CD4-positive, alpha-beta T cell treated with Interleukin-1 beta for 1 hour (primary cell): ENCODE results near the gene CFAP54.
"Not testable (repeated sequence)": the region's sequence is repeated elsewhere in the genome, so short reads cannot be mapped to it uniquely, and the experiment has no call there.

Source experiments
- DNase-seq, 2 donors: peaks; one replicate each; pipeline ENCODE4 v3.0.0-alpha.2; 2020 to 2022

The CFAP54 gene

DNA sequence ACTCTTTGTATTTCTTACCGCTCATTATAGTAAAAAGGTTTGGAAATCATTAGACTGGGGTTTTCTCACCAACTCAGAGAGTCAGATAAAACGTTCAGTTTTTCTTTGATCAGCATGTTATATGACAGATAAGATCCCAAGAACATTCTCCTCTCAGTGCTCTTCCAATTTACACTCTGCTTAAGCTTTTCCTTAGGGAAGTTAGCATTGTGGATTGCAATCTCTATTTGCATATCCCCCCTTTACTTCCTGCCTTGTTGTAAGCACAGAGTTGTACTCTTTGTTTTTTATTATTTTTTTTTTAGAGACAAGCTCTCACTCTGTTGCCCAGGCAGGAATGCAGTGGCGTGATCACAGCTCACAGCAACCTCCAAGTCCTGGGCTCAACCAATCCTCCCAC, 11.4 kb upstream of the CFAP54 start:
- no peak for DNase-seq

DNA sequence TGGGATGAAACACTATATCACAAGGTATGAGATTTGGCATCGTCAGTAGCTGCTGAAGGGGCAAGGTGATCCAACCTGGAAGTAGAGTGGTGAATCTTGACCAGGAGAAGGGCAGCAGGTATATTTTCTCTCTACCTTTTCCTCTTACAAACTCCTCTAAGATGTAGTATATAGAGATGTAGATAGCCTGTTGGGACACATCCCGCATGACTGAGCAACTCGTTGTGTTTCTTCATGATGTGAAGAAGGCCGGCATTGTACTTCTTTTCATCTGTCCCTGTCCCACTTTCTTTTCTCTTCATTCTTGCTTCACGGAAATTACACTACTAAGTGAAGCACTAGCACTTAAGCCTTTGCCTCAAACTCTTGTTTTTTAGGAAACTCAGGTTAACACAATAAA, 7.3 kb upstream of the CFAP54 start:
- no peak for DNase-seq

DNA sequence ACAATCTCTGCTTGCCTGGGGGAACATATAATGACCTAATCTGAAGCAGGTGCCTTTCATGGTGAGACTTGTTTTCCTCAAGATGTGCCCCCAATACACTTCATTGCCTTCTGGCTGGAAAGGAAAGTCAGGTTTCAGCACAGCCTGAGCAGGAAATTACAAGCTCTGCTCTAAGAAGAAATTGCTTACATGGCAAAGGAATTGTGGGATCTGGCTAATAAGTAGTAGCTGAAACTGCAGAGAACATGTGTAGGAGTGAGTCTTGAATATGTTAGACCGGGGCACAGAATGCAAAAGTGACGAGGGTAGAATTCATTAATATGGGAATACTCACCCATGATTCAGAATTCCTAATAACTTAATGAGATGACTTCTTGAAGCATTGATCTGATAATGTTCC, 6.3 kb upstream of the CFAP54 start:
- no peak for DNase-seq

DNA sequence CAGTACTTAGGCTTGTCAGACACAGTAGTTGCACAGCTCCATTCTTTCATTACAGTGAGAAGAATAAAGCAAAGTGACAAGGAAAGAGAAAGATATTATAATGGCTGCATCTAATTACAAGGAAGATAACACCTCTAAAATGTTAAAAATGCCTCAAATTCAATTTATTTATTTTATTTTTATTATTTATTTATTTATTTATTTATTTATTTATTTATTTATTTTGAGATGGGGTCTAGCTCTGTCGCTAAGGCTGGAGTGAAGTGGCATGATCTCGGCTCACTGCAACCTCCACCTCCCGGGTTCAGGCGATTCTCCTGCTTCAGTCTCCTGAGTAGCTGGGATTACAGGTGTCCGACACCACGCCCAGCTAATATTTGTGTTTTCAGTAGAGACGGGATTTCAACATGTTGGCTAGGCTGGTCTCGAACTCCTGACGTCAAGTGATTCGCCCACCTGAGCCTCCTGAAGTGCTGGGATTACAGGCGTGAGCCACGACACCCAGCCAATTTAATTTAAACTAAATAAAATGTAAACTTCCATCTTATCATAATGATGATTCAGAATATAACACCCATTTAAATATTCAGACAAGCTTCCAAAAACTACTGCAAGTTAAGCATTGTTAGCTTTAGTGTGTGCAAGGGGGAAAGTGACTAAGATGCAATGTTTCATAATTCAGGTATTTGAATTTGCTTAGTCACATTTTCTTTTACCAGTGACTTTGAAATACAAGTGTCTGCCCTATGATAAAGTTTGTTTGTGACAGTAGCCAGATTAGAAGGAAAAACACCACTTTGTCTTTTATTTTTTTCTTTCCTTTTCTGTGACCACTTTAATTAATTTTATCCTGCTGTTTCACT, 2.4 kb upstream of the CFAP54 start:
- DNase-seq = no peak

DNA sequence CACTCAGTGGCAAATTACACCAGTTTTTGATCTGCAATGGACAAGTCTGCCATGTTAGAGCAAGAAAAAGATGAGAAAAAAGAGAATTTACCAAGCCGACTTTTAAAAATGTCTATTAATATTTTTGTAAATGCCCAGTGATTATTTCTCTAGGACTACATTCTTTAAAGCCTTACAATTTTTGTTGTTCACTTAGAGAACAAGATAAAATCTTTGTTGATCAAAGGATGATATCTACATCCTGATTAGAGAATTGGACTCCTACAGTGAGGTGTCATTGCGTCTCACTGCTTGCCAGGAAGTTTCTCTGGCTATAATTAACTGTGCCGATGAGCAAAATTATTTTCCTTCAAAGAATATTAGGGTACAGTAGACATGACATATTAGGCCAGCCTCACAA, 1.7 kb upstream of the CFAP54 start:
- no peak for DNase-seq

DNA sequence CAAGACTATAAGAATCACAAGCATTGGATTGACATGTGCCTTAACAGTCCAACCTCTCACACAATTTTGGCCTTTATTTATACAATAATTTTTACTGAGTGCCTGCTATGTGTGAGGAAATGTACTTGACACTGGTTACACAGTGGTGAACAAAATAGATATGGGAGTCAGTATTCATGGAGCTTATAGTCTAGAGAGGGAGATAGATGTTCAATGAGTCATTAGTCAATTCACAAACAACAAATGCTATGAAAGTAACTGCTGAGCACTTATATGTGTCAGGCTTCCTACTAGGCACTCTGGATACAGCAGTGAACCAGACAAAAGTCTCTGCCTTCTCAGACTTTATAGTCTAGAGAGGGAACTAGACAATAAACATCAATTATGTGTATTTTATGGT, 3.7 kb downstream of the CFAP54 start:
- DNase-seq = no peak

DNA sequence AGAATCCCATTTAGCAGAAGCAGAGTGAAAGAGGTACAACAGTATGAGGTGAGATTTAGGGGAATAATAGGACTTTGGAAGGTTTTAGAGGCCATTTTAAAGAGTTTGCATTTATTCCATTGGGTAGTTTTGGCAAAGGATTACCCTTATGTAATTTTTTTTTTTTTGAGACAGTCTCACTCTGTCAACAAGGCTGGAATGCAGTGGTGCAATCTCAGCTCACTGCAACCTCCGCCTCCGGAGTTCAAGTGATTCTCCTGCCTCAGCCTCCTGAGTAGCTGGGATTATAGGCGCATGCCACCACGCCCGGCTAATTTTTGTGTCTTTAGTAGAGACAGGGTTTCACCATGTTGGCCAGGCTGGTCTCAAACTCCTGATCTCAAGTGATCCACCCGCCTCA, 4.8 kb downstream of the CFAP54 start:
- DNase-seq = not testable (repeated sequence)

DNA sequence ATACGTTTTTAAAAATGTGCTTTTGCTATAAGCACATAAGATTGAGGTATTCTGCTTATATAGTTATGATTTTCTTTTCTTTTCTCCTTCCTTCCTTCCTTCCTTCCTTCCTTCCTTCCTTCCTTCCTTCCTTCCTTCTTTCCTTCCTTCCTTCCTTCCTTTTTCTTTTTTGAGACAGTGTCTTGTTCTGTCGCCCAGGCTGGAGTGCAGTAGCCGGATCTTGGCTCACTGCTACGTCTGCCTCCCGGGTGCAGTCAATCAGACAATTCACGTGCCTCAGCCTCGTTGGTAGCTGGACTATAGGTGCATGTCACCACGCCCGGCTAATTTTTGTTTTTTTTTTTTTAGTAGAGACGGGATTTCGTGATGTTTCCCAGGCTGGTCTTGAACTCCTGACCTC, 5.8 kb downstream of the CFAP54 start:
- no peak for DNase-seq

DNA sequence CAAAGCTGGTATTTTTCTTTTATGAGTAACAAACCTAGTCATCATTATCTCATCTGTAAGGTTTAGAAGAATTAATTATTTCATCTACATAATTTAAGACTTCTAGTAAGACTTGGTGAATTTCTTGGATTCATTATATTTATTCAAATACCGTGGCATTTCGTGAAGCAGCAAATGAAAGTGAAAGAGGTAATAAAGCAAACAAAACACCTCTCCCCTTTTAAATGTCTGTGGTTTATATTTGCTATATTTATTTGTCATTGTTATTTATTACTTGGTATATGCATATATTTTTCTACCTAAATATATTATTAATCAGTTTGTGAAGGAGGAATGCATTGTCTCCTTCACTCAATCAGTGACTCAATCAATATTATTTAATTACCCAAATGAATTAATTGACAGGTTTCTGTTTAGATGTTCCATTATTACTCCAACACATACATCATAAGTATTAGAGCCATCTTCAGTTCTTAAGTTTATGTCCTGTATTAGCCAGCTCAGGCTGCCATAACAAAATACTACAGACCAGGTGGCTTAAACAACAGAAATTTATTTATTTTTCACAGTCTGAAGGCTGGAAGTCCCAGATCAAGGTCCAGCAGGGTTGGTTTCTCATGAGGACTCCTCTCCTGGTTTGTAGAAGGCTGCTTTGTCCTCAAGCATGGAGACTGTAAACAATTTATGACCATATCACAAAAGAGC, 6.6 kb downstream of the CFAP54 start:
- no peak for DNase-seq

DNA sequence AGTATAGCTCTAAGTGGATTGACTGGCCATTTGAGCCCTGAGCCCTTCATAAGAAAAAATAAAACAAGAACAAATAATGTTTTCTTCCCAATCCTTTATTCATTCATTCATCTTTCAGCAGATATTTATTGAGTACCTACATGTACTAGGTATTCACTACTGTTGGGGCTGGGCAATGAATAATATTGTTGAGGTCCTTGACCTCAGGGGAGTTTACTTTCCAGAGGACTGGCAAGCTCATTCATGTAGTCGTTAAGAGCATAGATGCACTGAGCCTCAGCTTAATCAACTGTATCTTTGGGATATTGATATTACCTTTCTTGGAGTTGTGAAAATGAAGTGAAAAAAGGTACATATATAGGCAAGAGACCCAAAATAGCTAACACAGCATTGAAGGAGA, 7.6 kb downstream of the CFAP54 start:
- DNase-seq = no peak

DNA sequence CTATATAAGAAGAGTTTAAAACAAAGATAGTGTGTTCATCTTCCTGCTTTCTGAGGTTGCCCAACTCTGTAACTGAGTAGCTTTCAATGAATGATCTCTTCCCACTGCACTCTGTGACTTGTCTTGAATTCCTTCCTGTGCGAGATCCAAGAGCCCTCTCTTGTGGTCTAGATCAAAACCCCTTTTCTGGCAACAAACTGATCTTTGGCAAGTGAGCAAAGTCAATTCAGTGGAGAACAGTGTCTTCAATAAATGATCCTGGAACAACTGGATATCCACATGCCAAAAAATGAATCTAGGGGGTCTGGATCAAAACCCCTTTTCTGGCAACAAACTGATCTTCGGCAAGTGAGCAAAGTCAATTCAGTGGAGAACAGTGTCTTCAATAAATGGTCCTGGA, 8.5 kb downstream of the CFAP54 start:
- no peak for DNase-seq

DNA sequence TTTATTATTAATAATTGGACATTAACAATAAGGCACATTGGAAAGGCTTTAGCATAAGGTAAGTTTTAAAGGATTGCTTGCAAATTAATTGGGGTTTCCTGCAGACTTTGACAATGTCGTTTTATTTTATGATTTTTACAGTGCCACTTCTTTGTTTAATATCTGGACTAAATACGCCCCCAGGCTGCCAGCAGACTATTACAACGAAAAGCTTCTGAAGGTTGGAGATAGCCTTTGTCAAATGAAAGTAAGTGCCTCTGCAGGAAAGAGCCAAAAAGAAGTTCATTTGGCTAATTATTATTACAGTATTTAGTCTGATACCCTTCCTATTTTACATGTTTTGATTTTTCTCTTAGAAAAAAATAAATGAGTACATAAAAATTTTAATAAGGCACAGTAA, 11.3 kb downstream of the CFAP54 start:
- peak in 1 of 2 donors; percentile 26 for DNase-seq

DNA sequence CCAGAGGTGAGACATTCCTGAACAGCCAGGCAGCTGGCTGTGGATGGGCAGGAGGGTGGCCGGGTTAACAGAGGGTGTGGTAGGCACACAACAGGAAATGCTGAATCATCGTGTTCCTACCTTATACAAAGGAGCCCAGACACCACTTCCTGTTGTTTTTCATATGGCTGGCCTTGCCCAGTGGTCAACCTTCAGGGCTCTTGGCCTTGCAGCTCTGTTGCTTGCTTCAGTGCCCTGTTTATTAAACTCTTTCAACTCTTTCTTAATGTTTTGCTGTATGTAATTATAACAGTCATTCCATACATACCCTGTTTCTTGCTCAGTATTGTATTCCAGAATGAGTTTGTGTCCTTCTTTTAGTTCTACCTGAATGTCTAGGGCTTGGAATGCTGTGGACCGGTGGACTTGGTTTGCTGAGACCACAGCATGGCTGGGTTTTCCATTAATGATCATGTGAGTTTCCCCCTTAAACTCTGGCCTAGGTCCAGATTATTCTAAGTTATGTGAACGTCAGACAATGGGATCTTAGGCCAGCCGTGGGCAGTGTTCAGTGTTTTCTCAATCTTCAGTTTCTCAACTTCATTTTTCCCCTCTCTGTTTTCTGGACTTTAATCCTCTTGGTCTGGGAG, 11.9 kb downstream of the CFAP54 start:
- DNase-seq = peak; percentile 60 to 66

DNA sequence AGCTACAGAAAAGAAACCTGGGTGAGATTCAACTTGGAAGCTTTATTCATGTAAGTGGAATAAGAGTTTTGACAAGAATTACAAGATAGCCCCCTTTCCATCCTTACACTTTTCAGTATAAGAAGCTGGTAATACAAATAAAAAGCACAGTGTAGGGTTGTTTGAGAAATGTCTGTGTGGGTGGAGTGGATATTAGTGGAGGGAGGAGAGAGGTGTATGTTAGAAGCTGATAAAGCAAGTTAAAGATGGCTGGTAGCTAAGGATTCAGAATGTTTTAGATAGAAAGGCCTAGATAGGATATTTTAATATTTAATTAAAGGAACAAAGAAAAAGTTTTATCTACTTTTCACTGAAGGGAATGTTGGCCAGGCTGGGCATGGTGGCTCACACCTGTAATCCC, 12.5 kb downstream of the CFAP54 start:
- DNase-seq = no peak

DNA sequence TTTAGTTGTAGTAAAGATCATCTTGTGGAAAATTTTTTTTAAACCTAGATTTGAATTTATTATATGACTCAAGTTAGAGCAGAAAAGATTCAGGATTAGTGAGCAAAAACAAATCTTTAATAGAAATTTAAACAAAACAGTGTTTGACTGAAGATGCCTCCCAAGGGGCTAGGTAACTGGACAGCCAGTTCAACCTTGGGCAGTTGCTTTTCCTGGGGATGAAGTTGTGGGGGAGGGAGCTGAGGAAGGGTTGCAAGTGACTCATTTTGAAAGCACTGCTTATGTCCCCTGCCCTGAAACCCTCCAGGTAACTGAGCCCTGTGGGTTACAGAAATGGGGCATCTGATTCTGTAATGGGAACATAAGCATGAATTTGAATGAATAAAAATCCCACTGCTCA, 13.1 kb downstream of the CFAP54 start:
- DNase-seq = peak in 1 of 2 donors; percentile 17

DNA sequence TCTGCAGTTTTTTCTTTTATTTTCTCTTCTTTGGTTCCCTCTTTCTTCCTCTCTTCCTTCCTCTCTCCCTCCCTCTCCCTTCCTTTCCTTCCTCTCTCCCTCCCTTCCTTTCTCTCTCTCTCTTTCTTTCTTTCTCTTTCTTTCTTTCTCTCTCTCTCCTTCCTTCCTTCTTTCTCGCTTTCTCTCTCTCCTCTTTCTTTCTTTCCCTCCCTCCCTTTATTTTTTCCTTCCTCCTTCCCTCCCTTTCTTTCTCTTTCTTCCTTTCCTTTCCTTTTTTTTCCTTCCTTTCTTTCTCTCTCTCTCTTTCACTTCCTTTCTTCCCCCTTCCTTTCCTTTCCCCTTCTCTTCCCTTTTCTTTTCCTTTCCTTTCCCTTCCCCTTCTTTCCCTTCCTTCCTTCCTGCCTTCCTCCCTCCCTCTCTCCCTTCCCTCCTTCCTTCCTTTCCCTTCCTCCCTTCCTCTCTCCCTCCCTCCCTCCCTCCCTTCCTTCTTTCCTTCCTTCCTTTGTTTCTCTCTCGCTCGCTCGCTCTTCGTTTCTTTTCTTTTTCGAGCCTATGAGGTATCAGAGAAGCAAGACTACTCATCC, 13.7 kb downstream of the CFAP54 start:
- DNase-seq = no peak

DNA sequence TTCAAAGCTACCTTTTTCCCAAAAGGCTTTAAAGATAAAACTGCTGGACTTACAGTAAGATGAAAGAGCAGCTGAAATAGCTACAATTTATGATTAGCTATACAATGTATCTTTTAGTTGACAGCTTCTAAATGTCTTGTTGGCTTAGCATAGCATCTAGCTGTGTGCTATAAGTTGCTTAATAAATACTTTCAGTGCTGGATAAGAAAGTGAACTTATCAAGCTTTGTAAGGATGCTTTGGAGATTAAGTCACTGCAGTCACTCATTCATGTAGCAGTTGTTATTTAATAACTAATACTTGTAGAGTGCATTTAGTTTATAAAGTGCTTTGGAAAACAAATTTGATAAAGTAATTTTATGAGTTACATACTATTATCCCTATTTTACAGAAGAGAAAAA, 14.6 kb downstream of the CFAP54 start:
- DNase-seq = no peak

DNA sequence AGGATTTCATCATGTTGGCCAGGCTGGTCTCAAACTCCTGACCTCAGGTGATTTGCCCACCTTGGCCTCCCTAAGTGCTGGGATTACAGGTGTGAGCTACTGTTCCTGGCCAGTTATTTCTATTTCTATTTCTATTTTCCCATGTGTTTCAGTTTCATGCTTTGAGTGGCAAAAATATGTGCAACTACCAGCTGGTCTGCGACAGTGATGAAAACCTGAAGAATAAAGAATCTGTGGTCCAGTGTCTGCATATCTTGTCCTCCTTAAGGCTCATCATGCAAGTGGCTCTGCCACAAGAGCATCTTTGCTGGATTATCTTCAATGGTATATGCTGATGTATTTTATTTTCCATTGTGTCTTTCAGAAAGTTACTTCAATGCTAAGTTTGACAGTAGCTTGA, 17.4 kb downstream of the CFAP54 start:
- DNase-seq = no peak

DNA sequence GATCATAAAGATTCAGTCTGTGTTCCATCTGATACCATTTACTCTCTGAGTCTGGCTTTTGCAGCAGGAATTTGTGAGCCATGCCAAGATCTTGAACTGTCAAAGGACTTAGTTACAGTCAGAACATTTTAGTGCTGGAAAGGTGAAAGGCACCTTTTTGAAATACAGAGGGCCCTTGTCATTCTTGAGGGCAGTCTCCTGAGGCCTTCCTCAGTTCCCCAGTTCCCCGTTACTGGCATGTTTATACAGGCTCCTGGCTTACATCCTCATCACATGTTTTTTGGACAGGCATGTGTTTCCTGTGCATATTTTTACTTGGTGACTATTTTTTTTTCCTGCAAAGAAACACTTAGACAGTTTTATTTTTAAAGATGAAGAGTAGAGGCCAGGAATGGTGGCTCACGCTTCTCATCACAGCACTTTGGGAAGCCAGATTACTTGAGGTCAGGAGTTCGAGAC, 21.0 kb downstream of the CFAP54 start:
- no peak for DNase-seq

DNA sequence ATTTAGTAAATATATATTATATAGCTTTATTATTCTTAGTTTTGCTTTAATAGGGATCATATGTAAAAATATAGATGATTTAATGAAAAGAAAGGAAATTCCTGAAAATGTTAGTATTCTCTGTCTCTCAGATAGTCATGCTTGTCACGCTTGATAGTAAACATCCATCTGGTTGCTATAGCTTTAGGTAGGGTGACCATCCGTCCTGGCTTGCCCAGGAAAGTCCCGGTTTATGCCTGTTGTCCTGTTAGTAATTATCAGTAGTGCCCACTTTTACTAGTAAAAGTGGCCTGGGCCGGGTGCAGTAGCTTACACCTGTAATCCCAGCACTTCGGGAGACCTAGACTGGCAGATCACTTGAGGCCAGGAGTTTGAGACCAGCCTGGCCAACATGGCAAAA, 23.8 kb downstream of the CFAP54 start:
- DNase-seq = no peak

DNA sequence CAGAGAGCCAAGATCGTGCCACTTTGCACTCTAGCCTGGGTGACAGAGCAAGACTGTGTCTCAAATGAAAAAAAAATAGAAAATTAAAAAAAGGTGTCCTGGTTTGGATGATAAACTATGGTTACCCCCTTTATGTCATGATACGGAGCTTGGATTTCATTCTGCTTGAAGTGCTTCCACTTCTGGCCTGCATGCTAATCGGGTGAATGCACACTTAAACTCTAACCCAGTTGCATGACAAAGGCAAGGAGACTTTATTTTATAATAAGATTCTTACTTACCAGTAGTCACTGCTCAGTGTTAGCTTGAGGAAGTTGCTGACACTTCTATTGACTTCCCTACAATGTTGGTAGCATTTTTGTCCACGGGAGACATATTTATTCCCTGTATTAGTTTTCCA, 24.3 kb downstream of the CFAP54 start:
- DNase-seq = no peak

DNA sequence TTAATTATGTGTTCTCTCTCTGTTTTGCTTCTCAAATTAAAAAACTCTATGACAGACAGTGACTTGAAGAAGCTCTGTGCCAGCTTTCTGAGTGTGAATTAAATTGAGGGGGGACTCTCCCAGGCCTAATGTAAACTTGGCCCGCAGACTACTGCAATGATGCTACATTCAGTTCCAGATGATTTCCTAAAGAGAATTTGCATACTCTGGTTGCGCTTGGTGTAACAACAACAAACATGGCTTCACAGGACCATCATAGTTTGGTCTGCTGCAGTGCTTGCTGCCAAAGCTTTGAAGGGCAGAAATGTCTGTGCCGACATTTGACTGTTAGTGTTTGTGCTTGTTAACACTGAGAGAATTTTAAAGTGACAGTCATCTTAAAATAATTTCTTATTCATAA, 25.0 kb downstream of the CFAP54 start:
- DNase-seq = no peak
